ENCODE data around the gene MRPS33.
A peak's percentile ranks its signal among the peaks of the same experiment; 100 is the strongest.
"Not testable (repeated sequence)": the region's sequence is repeated elsewhere in the genome, so short reads cannot be mapped to it uniquely, and the experiment has no call there.

The MRPS33 gene

DNA sequence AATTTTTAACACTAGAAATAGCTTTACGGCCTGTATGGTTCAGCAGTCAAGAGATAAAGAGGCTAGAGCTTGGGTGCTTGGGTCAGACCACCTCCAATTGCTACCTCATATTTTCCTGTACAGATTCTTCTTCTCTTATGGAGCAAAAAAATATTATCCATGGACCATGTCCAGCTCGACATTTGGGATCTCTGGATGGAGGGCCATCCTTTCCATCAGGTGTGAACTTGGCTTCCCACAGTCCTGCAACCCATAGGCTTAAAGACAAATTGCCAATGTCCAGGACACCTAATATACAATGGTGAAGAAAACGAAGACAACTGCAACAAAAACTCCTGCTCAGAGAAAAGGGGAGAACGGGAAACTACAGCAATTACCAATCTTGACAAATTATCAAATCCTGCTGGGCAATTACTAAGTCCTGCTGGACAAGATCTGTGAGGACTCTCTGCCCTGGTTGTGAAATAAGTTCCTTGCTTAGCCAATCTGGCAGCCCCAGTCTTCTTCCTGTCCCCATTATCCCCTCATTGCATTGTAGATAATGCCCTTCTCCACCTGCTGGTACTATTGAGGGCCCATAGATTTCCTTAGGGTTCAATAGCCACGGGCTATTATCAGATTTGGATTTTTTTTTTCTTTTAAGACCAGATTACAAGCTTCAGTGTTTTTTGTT is 48.1 kb downstream of the MRPS33 start:
- no peak overlapping the region for H3K27ac ChIP-seq (replicated peaks)
- no peaks in the 10 kb centered on the region for H3K27me3 ChIP-seq (ENCODE audit: insufficient read depth, poor library complexity, severe bottlenecking)
- no peak for TF ChIP-seq POLR2AphosphoS5 (IDR thresholded peaks at IDR 0.05; ENCODE audit: low read depth)
- TF ChIP-seq CTCF (IDR thresholded peaks at IDR 0.05; ENCODE audit: insufficient read depth, low read length) = no peak
- TF ChIP-seq REST (IDR thresholded peaks at IDR 0.05; ENCODE audit: insufficient replicate concordance, low read depth) = no peak
- TF ChIP-seq SPI1 (IDR thresholded peaks at IDR 0.05; ENCODE audit: borderline replicate concordance, low read depth) = no peak
- no peak for TF ChIP-seq GABPA (IDR thresholded peaks at IDR 0.05; ENCODE audit: low read depth)
- H3K4me3 ChIP-seq (replicated peaks; ENCODE audit: insufficient read depth, low read length) = no peak overlapping the region
- peak in 1 of 2 experiments; percentile 18 for DNase-seq (ENCODE audit: low read depth in 1 of 2, low spot score in 1 of 2)

- H3K27me3 ChIP-seq (ENCODE audit: insufficient read depth, poor library complexity, severe bottlenecking) = no peaks in the 10 kb centered on the region
- DNase-seq (ENCODE audit: low read depth in 1 of 2, low spot score in 1 of 2) = no peak
- TF ChIP-seq REST (IDR thresholded peaks at IDR 0.05; ENCODE audit: insufficient replicate concordance, low read depth) = no peak
- TF ChIP-seq GABPA (IDR thresholded peaks at IDR 0.05; ENCODE audit: low read depth) = no peak
- no peak for TF ChIP-seq SPI1 (IDR thresholded peaks at IDR 0.05; ENCODE audit: borderline replicate concordance, low read depth)
- no peak for TF ChIP-seq POLR2AphosphoS5 (IDR thresholded peaks at IDR 0.05; ENCODE audit: low read depth)
- TF ChIP-seq CTCF (IDR thresholded peaks at IDR 0.05; ENCODE audit: insufficient read depth, low read length) = no peak
- H3K27ac ChIP-seq (replicated peaks) = no peak overlapping the region
- H3K4me3 ChIP-seq (replicated peaks; ENCODE audit: insufficient read depth, low read length) = no peak overlapping the region
Measured at GRCh38 chr7:140961117-140961516, 53.6 kb downstream of the MRPS33 start.

DNA sequence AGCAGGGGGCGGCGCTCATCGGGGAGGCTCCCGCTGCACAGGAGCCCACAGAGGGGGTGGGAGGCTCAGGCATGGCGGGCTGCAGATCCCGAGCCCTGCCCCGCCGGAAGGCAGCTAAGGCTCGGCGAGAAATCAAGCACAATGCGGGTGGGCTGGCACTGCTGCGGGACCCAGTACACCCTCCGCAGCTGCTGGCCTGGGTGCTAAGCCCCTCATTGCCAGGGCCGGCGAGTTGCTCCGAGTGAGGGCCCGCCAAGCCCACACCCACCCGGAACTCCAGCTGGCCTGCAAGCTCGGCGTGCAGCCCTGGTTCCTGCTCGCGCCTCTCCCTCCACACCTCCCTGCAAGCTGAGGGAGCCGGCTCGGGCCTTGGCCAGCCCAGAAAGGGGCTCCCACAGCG is 57.8 kb downstream of the MRPS33 start:
- not testable (repeated sequence) for DNase-seq (ENCODE audit: low read depth in 1 of 2, low spot score in 1 of 2); H3K4me3 ChIP-seq (replicated peaks; ENCODE audit: insufficient read depth, low read length); H3K27ac ChIP-seq (replicated peaks); H3K27me3 ChIP-seq (ENCODE audit: insufficient read depth, poor library complexity, severe bottlenecking)

Measured in HL-60 (cell line).